Osteoblast (primary cell): ENCODE data around the gene SNAP25. TPM values are rescaled to one million over a fixed set of nuclear protein-coding genes. Genes with fewer than 3 reads are reported as not detected.

Experiments used
- DNase-seq: peaks from one replicate; pipeline ENCODE4 v3.0.0; 2011; ENCODE audit warnings: low spot score, mixed read lengths; ENCODE audit not compliant: insufficient read length; ENCODE audit errors: missing footprints
- H2AFZ ChIP-seq: 2 replicates; pipeline ENCODE4 v1.6.0; 2011; ENCODE audit warnings: mild to moderate bottlenecking, low read length
- H3K27ac ChIP-seq: 2 replicates; pipeline ENCODE4 v1.5.1; 2011; ENCODE audit warnings: mild to moderate bottlenecking, low read depth, low read length, moderate library complexity
- H3K27me3 ChIP-seq: 2 replicates; pipeline ENCODE4 v1.6.0; 2012; ENCODE audit warnings: mild to moderate bottlenecking, control low read depth, inconsistent platforms, low read length, moderate library complexity; ENCODE audit not compliant: insufficient read depth
- H3K36me3 ChIP-seq: 2 replicates; pipeline ENCODE4 v1.5.1; 2011; ENCODE audit warnings: mild to moderate bottlenecking, low read length, control low read depth, moderate library complexity; ENCODE audit not compliant: insufficient read depth
- H3K4me1 ChIP-seq: 2 replicates; pipeline ENCODE4 v1.5.1; 2011; ENCODE audit warnings: mild to moderate bottlenecking, low read length, control low read depth, moderate library complexity; ENCODE audit not compliant: insufficient read depth
- H3K4me2 ChIP-seq: 2 replicates; pipeline ENCODE4 v1.6.0; 2011; ENCODE audit warnings: mild to moderate bottlenecking, low read length; ENCODE audit not compliant: insufficient read depth
- H3K4me3 ChIP-seq: fragments of 200-600 bp; sonication (generic); 3 replicates; pipeline ENCODE4 v1.5.1; 2012; ENCODE audit warnings: mild to moderate bottlenecking, low read length, inconsistent platforms; ENCODE audit not compliant: insufficient read depth
- H3K79me2 ChIP-seq: 2 replicates; pipeline ENCODE4 v1.6.0; 2012; ENCODE audit warnings: mild to moderate bottlenecking, low read length, control low read depth, inconsistent platforms; ENCODE audit not compliant: insufficient read depth
- H3K9me3 ChIP-seq: 2 replicates; pipeline ENCODE4 v1.5.1; 2011; ENCODE audit warnings: low read depth, low read length, control low read depth
- H4K20me1 ChIP-seq: 2 replicates; pipeline ENCODE4 v1.6.0; 2012; ENCODE audit warnings: mild to moderate bottlenecking, low read length, control low read depth; ENCODE audit not compliant: insufficient read depth
- CTCF ChIP-seq: IDR thresholded peaks from 2 replicates; pipeline ENCODE4 v1.5.1; 2011; ENCODE audit warnings: mild to moderate bottlenecking, low read depth, low read length, moderate library complexity; ENCODE audit errors: extremely low read depth
- small RNA-seq: library from RNA; depleted of rRNA; stranded (forward); fragments of <200 nt; gene quantifications from one replicate; pipeline ENCODE3, GENCODE V24; 2012
- total RNA-seq: library from RNA; depleted of rRNA; stranded (reverse); fragments of >200 nt; gene quantifications from 2 replicates; pipeline ENCODE4 v1.2.3, GENCODE V29; 2012

Gene SNAP25
- total RNA-seq, 1 donor = 1.8 TPM

DNA sequence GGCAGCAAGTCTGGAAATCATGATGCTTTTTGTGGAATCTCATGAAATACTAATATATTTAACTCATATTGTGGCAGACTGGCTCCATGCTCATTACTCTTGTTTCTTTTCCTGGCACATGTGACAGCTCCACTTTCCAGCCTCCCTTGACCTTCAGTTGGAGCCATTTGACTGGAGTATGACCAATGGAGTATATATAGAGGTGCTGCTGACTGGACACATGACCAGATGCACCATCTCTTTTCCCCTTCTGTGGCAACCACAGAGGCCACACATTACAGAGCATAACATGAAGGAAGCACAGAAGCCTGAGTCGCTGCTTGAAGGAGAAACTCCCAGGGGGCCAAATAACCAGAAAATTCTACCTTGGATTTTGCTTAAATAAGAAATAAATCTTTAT is 138.0 kb downstream of the SNAP25 start:
- Histone ChIP-seq H3K4me1 (peaks cover 18% of the 10 kb centered on the region), H3K4me3 (no peak overlapping the region), H3K4me2 (no peak overlapping the region), H3K79me2 (no peaks in the 10 kb centered on the region), H4K20me1 (no peaks in the 10 kb centered on the region), H2AFZ (no peak overlapping the region), H3K27ac (no peak overlapping the region), H3K27me3 (no peaks in the 10 kb centered on the region), H3K9me3 (no peaks in the 10 kb centered on the region), H3K36me3 (no peaks in the 10 kb centered on the region)
- DNase-seq = no peak
- no peak for TF ChIP-seq CTCF

Small RNAs within 50 kb of the gene (small RNA-seq; reads per million reads assigned to genes)
- gene HIGD1AP15 = not detected

Other genes with a start within 250 kb of the SNAP25 start
- gene ANKEF1, start 183.8 kb upstream of the SNAP25 start, total RNA-seq = 2.1 and 2.5 TPM in 2 replicates
- 7.6 and 8.8 TPM in 2 replicates for gene MKKS, start 215.4 kb downstream of the SNAP25 start, total RNA-seq
- 4.0 and 4.7 TPM in 2 replicates for gene SLX4IP, start 216.5 kb downstream of the SNAP25 start, total RNA-seq